ENCODE measurements around the gene PNPO.

The PNPO gene

DNA sequence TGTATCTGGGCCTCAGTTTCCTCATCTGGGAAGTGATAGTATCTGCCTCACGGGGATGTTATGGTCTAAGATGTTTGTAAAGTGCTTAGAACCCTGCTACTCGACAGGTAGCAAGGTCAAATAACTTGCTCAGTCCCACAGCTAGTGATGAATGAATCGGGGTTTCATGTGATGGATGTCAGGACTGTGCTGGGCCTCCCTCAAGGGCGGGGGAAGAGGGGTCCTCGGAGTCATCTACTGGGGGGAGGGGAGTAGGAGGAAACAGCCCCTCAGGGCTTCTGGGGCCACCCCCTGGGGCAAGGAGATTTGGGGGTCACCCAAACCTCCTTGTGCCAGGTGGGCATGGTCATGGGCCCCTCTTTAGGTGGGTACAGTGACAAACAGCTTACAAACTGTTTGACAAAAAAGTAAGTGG lies 732 bp downstream of the PNPO start:
- H3K4me1 ChIP-seq (ENCODE audit: control extremely low read depth in 1 of 4, control insufficient read depth in 4 of 4, insufficient read depth in 4 of 4, low read length in 3 of 4), result peaks cover 6 to 56% (median 28%) of the 10 kb centered on the region in 4 experiments
- H3K9me3 ChIP-seq (ENCODE audit: control extremely low read depth in 1 of 5, control insufficient read depth in 4 of 5, insufficient read depth in 2 of 5, low read depth in 1 of 5, low read length in 4 of 5), result no peaks in the 10 kb centered on the region
- peak overlapping the region; percentile 64 to 90 (median 80) for H3K4me3 ChIP-seq (ENCODE audit: control insufficient read depth in 1 of 7, extremely low read depth in 1 of 7, insufficient read depth in 4 of 7, low read depth in 2 of 7, low read length in 6 of 7)
- WGBS (ENCODE audit: insufficient coverage), result 0% methylated on average over 5 of the region's 5 CpGs
- ChIA-PET POLR2A (interaction anchor here (1.2 kb wide), 1 partner anchor 47 kb away, joined by 3 read pairs; the partner anchor contains the start of gene SP2), CTCF (interaction anchor here (0.7 to 21.8 kb wide), 7 partner anchors 8 to 111 kb away, joined by 3 to 504 read pairs (median 3); partner anchors contain the start of genes CDK5RAP3, LRRC46, MRPL10 and PRR15L)
- peak overlapping the region; percentile 62 to 81 for H3K27ac ChIP-seq (ENCODE audit: insufficient read depth in 1 of 2, low read depth in 1 of 2, low read length in 2 of 2, poor library complexity in 1 of 2, severe bottlenecking in 2 of 2)
- no peaks in the 10 kb centered on the region for H3K27me3 ChIP-seq (replicated peaks in 2 of 5; ENCODE audit: control insufficient read depth in 4 of 5, insufficient read depth in 5 of 5, low read length in 4 of 5)
- peak in 1 of 3 donors; percentile 20 for DNase-seq
- H3K36me3 ChIP-seq (ENCODE audit: control insufficient read depth in 4 of 4, insufficient read depth in 4 of 4, low read length in 3 of 4), result peaks cover 2 to 29% (median 13%) of the 10 kb centered on the region in 4 experiments

DNA sequence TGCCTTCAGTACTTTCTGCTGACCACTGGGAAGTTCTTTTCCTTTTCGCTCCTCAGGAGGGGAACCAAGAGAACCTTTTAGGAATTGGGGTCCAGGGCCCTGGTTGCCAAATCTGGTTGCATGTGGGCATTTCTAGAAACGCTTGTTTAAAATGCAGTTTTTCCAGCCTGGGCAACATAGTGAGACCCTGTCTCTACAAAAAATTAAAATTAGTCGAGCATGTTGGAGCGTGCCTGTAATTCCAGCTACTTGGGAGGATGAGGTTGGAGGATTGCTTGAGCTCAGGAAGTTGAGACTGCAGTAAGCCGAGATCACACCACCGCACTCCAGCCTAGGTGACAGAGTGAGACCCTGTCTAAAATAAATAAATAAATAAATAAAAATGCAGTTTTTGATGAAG lies 1.2 kb downstream of the PNPO start:
- Histone ChIP-seq H3K36me3 (ENCODE audit: control insufficient read depth in 4 of 4, insufficient read depth in 4 of 4, low read length in 3 of 4) (peaks cover 2 to 29% (median 13%) of the 10 kb centered on the region in 4 experiments), H3K27me3 (replicated peaks in 2 of 5; ENCODE audit: control insufficient read depth in 4 of 5, insufficient read depth in 5 of 5, low read length in 4 of 5) (no peaks in the 10 kb centered on the region), H3K9me3 (ENCODE audit: control extremely low read depth in 1 of 5, control insufficient read depth in 4 of 5, insufficient read depth in 2 of 5, low read depth in 1 of 5, low read length in 4 of 5) (no peaks in the 10 kb centered on the region), H3K27ac (ENCODE audit: insufficient read depth in 1 of 2, low read depth in 1 of 2, low read length in 2 of 2, poor library complexity in 1 of 2, severe bottlenecking in 2 of 2) (peak overlapping the region in 1 of 2 experiments; percentile 81), H3K4me3 (ENCODE audit: control insufficient read depth in 1 of 7, extremely low read depth in 1 of 7, insufficient read depth in 4 of 7, low read depth in 2 of 7, low read length in 6 of 7) (peak overlapping the region in 3 of 7 experiments; percentile 80 to 90 (median 87)), H3K4me1 (ENCODE audit: control extremely low read depth in 1 of 4, control insufficient read depth in 4 of 4, insufficient read depth in 4 of 4, low read length in 3 of 4) (peaks cover 6 to 58% (median 28%) of the 10 kb centered on the region in 4 experiments)
- CTCF ChIA-PET, result interaction anchor here (1.0 to 21.8 kb wide), 5 partner anchors 8 to 111 kb away, joined by 3 to 504 read pairs (median 3); partner anchors contain the start of genes CDK5RAP3, LRRC46, MRPL10 and PRR15L
- WGBS (ENCODE audit: insufficient coverage), result 88% methylated on average over 3 of the region's 6 CpGs
- DNase-seq, result no peak
- POLR2A ChIA-PET, result no interaction called here

DNA sequence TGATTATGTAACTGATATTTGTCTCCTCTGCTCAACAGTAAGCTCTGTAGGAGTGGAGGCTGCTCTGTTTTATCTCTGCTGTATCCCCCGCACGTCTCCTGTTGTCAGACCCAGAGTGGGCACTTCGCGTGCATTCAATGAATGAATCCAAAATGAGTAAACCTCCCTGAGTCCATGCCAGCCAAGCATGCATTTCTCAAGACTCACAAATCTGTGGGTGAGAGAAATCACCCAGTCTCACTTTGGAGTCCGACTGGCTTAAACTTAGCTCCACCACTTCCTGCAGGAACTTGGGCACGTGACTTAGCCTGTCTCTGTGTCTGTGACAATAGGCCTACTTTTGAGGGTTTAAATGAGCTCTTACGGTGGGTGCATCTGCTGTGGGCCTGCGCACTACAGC lies 3.7 kb downstream of the PNPO start:
- H3K36me3 ChIP-seq (ENCODE audit: control insufficient read depth in 4 of 4, insufficient read depth in 4 of 4, low read length in 3 of 4), result peaks cover 2 to 40% (median 13%) of the 10 kb centered on the region in 4 experiments
- POLR2A ChIA-PET, result no interaction called here

DNA sequence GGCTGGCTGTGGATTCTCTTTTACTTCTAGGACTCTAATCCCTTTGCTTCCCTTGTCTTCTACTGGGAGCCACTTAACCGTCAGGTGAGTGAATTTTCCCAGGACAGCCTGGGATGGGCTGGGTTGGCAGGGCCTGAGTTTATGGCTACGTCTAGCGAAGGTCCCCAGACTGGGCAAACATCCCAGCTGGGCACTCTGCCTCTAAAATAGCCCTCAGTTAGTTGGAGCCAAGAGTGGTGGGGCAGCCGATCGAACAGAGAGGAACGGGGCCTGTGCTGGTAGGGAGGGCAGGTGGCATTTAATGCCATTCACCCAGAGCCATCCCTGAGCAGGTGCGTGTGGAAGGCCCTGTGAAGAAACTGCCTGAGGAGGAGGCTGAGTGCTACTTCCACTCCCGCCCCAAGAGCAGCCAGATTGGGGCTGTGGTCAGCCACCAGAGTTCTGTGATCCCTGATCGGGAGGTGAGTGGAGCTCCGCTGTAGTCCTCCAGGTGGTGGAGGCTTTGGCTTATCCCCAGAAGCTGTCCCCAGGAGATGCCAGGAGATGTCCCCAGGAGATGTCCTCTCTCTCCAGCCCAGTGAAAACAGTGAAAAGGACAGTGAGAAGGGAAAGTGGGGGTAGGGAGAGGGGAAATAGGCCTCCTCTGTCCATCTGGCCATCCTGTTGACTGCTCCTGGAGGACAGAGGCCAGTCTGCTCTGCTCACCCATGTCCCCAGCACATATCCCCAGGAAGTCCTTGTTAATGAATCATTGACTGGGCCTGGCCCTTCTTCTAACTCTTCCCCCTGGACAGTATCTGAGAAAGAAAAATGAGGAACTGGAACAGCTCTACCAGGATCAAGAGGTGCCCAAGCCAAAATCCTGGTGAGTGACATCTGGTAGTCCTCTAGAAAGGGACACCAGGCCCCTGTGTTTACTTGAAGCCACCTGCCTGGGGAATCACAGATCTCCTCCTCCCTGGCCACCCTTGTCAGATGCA lies 4.4 kb downstream of the PNPO start:
- no peak overlapping the region for H3K4me3 ChIP-seq (ENCODE audit: control insufficient read depth in 1 of 7, extremely low read depth in 1 of 7, insufficient read depth in 4 of 7, low read depth in 2 of 7, low read length in 6 of 7)
- H3K4me1 ChIP-seq (ENCODE audit: control extremely low read depth in 1 of 4, control insufficient read depth in 4 of 4, insufficient read depth in 4 of 4, low read length in 3 of 4), result peaks cover 8 to 66% (median 42%) of the 10 kb centered on the region in 4 experiments
- no peaks in the 10 kb centered on the region for H3K9me3 ChIP-seq (ENCODE audit: control extremely low read depth in 1 of 5, control insufficient read depth in 4 of 5, insufficient read depth in 2 of 5, low read depth in 1 of 5, low read length in 4 of 5)
- ChIA-PET CTCF (interaction anchor here (0.5 to 21.8 kb wide), 23 partner anchors 9 to 567 kb away, joined by 3 to 504 read pairs (median 4); partner anchors contain the start of genes CDK5RAP3, NFE2L1, PRR15L and SCRN2), POLR2A (no interaction called here)
- no peaks in the 10 kb centered on the region for H3K27me3 ChIP-seq (replicated peaks in 2 of 5; ENCODE audit: control insufficient read depth in 4 of 5, insufficient read depth in 5 of 5, low read length in 4 of 5)
- H3K27ac ChIP-seq (ENCODE audit: insufficient read depth in 1 of 2, low read depth in 1 of 2, low read length in 2 of 2, poor library complexity in 1 of 2, severe bottlenecking in 2 of 2), result no peak overlapping the region
- H3K36me3 ChIP-seq (ENCODE audit: control insufficient read depth in 4 of 4, insufficient read depth in 4 of 4, low read length in 3 of 4), result peaks cover 2 to 40% (median 13%) of the 10 kb centered on the region in 4 experiments
- DNase-seq, result no peak
- 94% methylated on average over 10 of the region's 10 CpGs for WGBS (ENCODE audit: insufficient coverage)

More for the DNA sequence above, 3.7 kb downstream of the PNPO start:
- Histone ChIP-seq H3K9me3 (ENCODE audit: control extremely low read depth in 1 of 5, control insufficient read depth in 4 of 5, insufficient read depth in 2 of 5, low read depth in 1 of 5, low read length in 4 of 5) (no peaks in the 10 kb centered on the region), H3K27me3 (replicated peaks in 2 of 5; ENCODE audit: control insufficient read depth in 4 of 5, insufficient read depth in 5 of 5, low read length in 4 of 5) (no peaks in the 10 kb centered on the region), H3K4me3 (ENCODE audit: control insufficient read depth in 1 of 7, extremely low read depth in 1 of 7, insufficient read depth in 4 of 7, low read depth in 2 of 7, low read length in 6 of 7) (no peak overlapping the region), H3K4me1 (ENCODE audit: control extremely low read depth in 1 of 4, control insufficient read depth in 4 of 4, insufficient read depth in 4 of 4, low read length in 3 of 4) (peaks cover 8 to 64% (median 38%) of the 10 kb centered on the region in 4 experiments), H3K27ac (ENCODE audit: insufficient read depth in 1 of 2, low read depth in 1 of 2, low read length in 2 of 2, poor library complexity in 1 of 2, severe bottlenecking in 2 of 2) (no peak overlapping the region)
- WGBS (ENCODE audit: insufficient coverage), result 51% methylated on average over 5 of the region's 8 CpGs
- CTCF ChIA-PET, result interaction anchor here (0.5 to 21.8 kb wide), 9 partner anchors 15 to 566 kb away, joined by 3 to 504 read pairs (median 4); partner anchors contain the start of genes CDK5RAP3 and PRR15L
- DNase-seq, result peak in 1 of 3 donors; percentile 26

DNA sequence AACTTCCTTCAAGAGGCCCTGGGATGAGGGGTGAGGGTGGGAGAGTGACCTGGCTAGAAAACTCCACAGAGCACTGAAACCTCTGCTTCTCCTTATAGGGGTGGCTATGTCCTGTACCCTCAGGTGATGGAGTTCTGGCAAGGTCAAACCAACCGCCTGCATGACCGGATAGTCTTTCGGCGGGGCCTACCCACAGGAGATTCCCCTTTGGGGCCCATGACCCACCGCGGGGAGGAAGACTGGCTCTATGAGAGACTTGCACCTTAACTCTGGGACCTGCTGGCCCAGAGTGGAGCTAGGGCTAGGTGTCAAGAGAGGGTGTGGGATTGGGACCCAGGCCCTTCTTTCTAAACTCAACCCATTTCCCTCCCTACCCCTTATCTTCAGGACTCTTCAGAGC lies 5.1 kb downstream of the PNPO start:
- no peak overlapping the region for H3K4me3 ChIP-seq (ENCODE audit: control insufficient read depth in 1 of 7, extremely low read depth in 1 of 7, insufficient read depth in 4 of 7, low read depth in 2 of 7, low read length in 6 of 7)
- peaks cover 2 to 40% (median 13%) of the 10 kb centered on the region in 4 experiments for H3K36me3 ChIP-seq (ENCODE audit: control insufficient read depth in 4 of 4, insufficient read depth in 4 of 4, low read length in 3 of 4)
- CTCF ChIA-PET, result interaction anchor here (0.8 to 21.8 kb wide), 19 partner anchors 10 to 109 kb away, joined by 3 to 504 read pairs (median 4); partner anchors contain the start of genes CDK5RAP3, NFE2L1, PRR15L and SCRN2
- no peaks in the 10 kb centered on the region for H3K27me3 ChIP-seq (replicated peaks in 2 of 5; ENCODE audit: control insufficient read depth in 4 of 5, insufficient read depth in 5 of 5, low read length in 4 of 5)
- no peaks in the 10 kb centered on the region for H3K9me3 ChIP-seq (ENCODE audit: control extremely low read depth in 1 of 5, control insufficient read depth in 4 of 5, insufficient read depth in 2 of 5, low read depth in 1 of 5, low read length in 4 of 5)
- WGBS (ENCODE audit: insufficient coverage), result 96% methylated on average over 5 of the region's 6 CpGs
- peaks cover 8 to 67% (median 39%) of the 10 kb centered on the region in 4 experiments for H3K4me1 ChIP-seq (ENCODE audit: control extremely low read depth in 1 of 4, control insufficient read depth in 4 of 4, insufficient read depth in 4 of 4, low read length in 3 of 4)
- DNase-seq, result no peak
- POLR2A ChIA-PET, result no interaction called here
- no peak overlapping the region for H3K27ac ChIP-seq (ENCODE audit: insufficient read depth in 1 of 2, low read depth in 1 of 2, low read length in 2 of 2, poor library complexity in 1 of 2, severe bottlenecking in 2 of 2)

DNA sequence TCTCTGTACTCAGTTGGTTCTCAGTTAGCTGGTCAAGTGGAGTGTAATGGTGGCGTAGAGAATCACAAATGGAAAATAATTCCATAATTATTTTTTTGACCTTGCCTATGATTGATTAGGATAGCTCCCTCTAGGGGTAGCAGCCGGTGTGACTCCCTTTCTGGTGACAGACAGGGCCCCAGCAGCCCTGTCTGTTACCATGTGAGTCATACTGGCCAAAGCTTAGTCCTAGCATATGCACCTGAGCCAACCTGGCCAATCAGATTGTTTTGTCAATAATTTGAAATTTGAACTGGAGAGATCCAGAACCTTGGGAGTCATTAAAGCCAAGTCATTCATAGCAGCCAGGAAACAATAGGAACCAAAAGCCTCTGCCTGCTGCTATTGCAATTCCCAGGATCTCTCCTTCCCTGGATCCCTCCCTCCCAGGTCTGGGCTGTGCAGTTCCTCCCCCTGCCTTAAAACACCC lies 5.6 kb downstream of the PNPO start:
- ChIA-PET POLR2A (interaction anchor here (0.7 to 0.9 kb wide), 2 partner anchors 24 to 50 kb away, joined by 3 read pairs; partner anchors contain the start of gene CDK5RAP3), CTCF (interaction anchor here (0.8 to 21.8 kb wide), 18 partner anchors 10 to 106 kb away, joined by 3 to 504 read pairs (median 4); partner anchors contain the start of genes CDK5RAP3, NFE2L1, PRR15L and SCRN2)
- 0% methylated on average over 1 of the region's 2 CpGs for WGBS (ENCODE audit: insufficient coverage)
- peak; percentile 82 to 88 (median 87) for DNase-seq
- Histone ChIP-seq H3K27me3 (replicated peaks in 2 of 5; ENCODE audit: control insufficient read depth in 4 of 5, insufficient read depth in 5 of 5, low read length in 4 of 5) (no peaks in the 10 kb centered on the region), H3K27ac (ENCODE audit: insufficient read depth in 1 of 2, low read depth in 1 of 2, low read length in 2 of 2, poor library complexity in 1 of 2, severe bottlenecking in 2 of 2) (no peak overlapping the region), H3K36me3 (ENCODE audit: control insufficient read depth in 4 of 4, insufficient read depth in 4 of 4, low read length in 3 of 4) (peaks cover 2 to 40% (median 13%) of the 10 kb centered on the region in 4 experiments), H3K4me1 (ENCODE audit: control extremely low read depth in 1 of 4, control insufficient read depth in 4 of 4, insufficient read depth in 4 of 4, low read length in 3 of 4) (peaks cover 5 to 66% (median 39%) of the 10 kb centered on the region in 4 experiments), H3K9me3 (ENCODE audit: control extremely low read depth in 1 of 5, control insufficient read depth in 4 of 5, insufficient read depth in 2 of 5, low read depth in 1 of 5, low read length in 4 of 5) (no peaks in the 10 kb centered on the region), H3K4me3 (ENCODE audit: control insufficient read depth in 1 of 7, extremely low read depth in 1 of 7, insufficient read depth in 4 of 7, low read depth in 2 of 7, low read length in 6 of 7) (no peak overlapping the region)

All from common myeloid progenitor, CD34-positive (primary cell).